AG09319 (cell line): ENCODE results near the gene COL6A5.
"Not testable (repeated sequence)": the region's sequence is repeated elsewhere in the genome, so short reads cannot be mapped to it uniquely, and the experiment has no call there.

ENCODE experiments used
- DNase-seq: peaks from one replicate; pipeline ENCODE4 v3.0.0-alpha.2; 2010; ENCODE audit warnings: low read depth; ENCODE audit errors: extremely low read depth
- TF ChIP-seq, protein P1 (sequence below): IDR thresholded peaks from 2 replicates; pipeline ENCODE4 v1.5.1; 2011; ENCODE audit warnings: low read depth, mild to moderate bottlenecking, inconsistent platforms, low read length, moderate library complexity

Gene COL6A5

GRCh38 chr3:130323503-130323902 is 22.0 kb upstream of the COL6A5 start:
- no peak for DNase-seq
- TF ChIP-seq, protein P1, sequence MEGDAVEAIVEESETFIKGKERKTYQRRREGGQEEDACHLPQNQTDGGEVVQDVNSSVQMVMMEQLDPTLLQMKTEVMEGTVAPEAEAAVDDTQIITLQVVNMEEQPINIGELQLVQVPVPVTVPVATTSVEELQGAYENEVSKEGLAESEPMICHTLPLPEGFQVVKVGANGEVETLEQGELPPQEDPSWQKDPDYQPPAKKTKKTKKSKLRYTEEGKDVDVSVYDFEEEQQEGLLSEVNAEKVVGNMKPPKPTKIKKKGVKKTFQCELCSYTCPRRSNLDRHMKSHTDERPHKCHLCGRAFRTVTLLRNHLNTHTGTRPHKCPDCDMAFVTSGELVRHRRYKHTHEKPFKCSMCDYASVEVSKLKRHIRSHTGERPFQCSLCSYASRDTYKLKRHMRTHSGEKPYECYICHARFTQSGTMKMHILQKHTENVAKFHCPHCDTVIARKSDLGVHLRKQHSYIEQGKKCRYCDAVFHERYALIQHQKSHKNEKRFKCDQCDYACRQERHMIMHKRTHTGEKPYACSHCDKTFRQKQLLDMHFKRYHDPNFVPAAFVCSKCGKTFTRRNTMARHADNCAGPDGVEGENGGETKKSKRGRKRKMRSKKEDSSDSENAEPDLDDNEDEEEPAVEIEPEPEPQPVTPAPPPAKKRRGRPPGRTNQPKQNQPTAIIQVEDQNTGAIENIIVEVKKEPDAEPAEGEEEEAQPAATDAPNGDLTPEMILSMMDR: no peak

DNA sequence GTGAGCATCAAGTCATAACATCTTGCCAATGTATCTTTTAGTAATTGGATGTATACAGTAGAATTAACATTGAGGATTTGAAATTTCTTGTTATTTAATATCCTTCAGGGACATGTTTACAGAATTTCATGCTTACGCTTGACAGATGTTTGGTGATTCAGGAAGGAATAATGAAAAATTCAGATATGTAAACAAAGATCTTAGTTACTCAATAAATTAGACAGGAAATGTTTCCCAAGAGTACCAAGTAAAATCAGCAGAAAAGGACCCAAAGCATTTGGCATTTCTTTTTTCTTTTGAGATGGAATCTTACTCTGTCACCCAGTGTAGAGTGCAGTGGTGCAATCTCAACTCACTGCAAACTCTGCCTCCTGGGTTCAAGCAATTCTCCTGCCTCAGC is 4.7 kb upstream of the COL6A5 start:
- no peak for DNase-seq

DNA sequence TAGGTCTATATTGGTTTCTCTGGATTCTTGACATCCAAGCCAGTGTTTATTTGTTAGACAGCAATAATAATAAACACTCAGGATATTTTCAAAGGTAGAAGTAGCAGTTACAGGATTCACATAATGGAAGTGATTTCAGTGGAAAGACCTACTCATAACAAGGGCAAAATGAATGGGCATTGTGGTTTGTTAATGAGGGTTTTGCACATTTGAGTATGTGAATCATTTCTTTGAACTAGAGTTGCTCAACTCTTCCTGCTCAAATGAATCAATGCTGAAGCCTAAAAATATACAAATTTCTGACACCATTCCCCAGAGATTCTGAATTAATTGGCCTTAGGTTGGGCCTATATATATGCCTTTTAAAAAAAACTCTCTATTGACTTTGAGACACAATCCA is 4.1 kb upstream of the COL6A5 start:
- no peak for DNase-seq
- TF ChIP-seq, protein P1: no peak

More for the DNA sequence above, 4.7 kb upstream of the COL6A5 start:
- TF ChIP-seq, protein P1: no peak

DNA sequence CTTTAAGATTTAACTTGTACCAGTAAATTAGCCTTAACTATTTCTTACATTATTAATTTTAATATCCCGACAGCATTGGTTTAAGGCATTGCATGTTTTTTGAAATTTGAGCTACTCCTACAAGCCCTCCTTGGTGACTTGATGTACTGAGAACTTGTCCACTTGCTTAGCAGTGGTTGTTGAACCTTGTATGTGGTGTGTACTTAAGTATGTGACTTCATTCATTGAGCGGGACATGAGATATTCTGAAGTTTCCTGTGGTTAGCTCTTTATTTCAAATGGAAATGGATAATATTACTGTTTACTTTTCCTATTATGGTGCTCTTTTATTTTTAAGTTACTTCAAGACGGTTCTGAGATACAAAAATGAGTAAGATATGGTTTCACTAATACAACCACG is 3.6 kb upstream of the COL6A5 start:
- no peak for DNase-seq
- TF ChIP-seq, protein P1: no peak

- TF ChIP-seq, protein P1: no peak
Observed at GRCh38 chr3:130342821-130343661, 2.4 kb upstream of the COL6A5 start.

GRCh38 chr3:130348258-130348657 is 2.8 kb downstream of the COL6A5 start:
- DNase-seq: not testable (repeated sequence)

More at GRCh38 chr3:130342821-130343661, 2.4 kb upstream of the COL6A5 start:
- DNase-seq: no peak

GRCh38 chr3:130354430-130354829 is 9.0 kb downstream of the COL6A5 start:
- DNase-seq: no peak
- TF ChIP-seq, protein P1: no peak

GRCh38 chr3:130374033-130374432 is 28.6 kb downstream of the COL6A5 start:
- TF ChIP-seq, protein P1: no peak

More at GRCh38 chr3:130374033-130374432, 28.6 kb downstream of the COL6A5 start:
- DNase-seq: no peak
